ENCODE data around the gene FKBP6.

DNA sequence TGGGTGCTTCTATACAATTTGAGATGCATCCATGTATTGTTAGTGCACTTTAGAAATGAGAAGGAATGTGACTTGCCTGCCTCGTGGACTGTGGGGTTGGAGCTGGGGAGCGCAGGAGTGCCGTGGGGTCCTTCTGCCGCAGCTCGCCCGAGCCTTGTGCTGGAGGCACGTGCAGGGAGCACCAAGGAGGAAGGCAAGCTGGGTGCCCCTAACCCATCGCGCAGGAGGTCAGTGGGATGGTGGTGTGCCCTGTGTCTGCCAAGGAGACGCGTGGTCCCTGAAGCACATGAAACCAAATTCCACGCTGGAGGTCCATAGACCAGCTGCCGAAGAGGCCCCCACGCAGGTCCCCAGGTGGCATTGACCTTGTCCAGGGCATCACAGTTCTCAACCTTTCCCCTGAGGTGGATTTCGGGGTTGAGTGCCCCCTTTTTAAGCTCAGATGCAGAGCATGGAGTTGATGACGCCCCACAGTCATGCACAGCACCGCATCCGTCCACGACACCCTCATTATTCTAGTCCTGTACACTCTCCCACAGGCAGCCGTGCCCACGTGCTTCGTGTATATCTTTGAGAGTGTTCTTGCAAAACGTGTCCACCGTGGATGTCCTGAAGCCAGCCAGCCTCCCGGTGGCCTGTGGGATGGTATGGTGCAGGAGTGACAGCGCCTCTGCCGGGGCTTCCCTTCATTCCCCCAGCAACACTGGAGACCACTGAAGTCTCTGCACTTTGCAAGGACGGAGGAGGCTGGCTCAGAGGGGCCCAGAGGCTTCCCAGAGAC lies 35.5 kb downstream of the FKBP6 start:
- TF ChIP-seq, protein P1, sequence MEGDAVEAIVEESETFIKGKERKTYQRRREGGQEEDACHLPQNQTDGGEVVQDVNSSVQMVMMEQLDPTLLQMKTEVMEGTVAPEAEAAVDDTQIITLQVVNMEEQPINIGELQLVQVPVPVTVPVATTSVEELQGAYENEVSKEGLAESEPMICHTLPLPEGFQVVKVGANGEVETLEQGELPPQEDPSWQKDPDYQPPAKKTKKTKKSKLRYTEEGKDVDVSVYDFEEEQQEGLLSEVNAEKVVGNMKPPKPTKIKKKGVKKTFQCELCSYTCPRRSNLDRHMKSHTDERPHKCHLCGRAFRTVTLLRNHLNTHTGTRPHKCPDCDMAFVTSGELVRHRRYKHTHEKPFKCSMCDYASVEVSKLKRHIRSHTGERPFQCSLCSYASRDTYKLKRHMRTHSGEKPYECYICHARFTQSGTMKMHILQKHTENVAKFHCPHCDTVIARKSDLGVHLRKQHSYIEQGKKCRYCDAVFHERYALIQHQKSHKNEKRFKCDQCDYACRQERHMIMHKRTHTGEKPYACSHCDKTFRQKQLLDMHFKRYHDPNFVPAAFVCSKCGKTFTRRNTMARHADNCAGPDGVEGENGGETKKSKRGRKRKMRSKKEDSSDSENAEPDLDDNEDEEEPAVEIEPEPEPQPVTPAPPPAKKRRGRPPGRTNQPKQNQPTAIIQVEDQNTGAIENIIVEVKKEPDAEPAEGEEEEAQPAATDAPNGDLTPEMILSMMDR (conservative IDR thresholded peaks at IDR 0.05 in 1 of 2, IDR thresholded peaks at IDR 0.05 in 1 of 2; ENCODE audit: extremely low read depth in 1 of 2, insufficient read depth in 1 of 2, low read depth in 1 of 2, low read length in 2 of 2) = no peak
- TF ChIP-seq EZH2 (IDR thresholded peaks at IDR 0.05; ENCODE audit: borderline replicate concordance, low read length) = no peak

Data from mammary epithelial cell (primary cell).